Liver (tissue), 3 donors: ENCODE results near the gene ARPC1A.

Experiments
- ATF3 ChIP-seq: IDR thresholded peaks from 2 replicates; pipeline ENCODE4 v1.6.1; 2016; ENCODE audit warnings: antibody characterized with exemption
- CTCF ChIP-seq: fragments of 150-350 bp; IDR thresholded peaks from 2 replicates; pipeline ENCODE4 v1.5.1; 2017; ENCODE audit warnings: improper control_type of control experiment, low read depth, low read length; ENCODE audit not compliant: missing input control
- RXRA ChIP-seq, 2 donors: IDR thresholded peaks; 2 replicates each; pipeline ENCODE4 v1.6.1; 2017 to 2018; ENCODE audit warnings: antibody characterized with exemption in 2 of 2, mild to moderate bottlenecking in 1 of 2
- YY1 ChIP-seq: IDR thresholded peaks from 2 replicates; pipeline ENCODE4 v1.6.1; 2016; ENCODE audit warnings: antibody characterized with exemption, mild to moderate bottlenecking
- donor health status: healthy.
- donor health status: healthy.

GRCh38 chr7:99371376-99371920 lies 45.8 kb downstream of the ARPC1A start:
- no peak for TF ChIP-seq RXRA (IDR thresholded peaks at IDR 0.05)
- no peak for TF ChIP-seq YY1
- TF ChIP-seq CTCF: no peak
- TF ChIP-seq ATF3: no peak
